Gastroesophageal sphincter (tissue), 3 donors: Measurements from ENCODE around the gene SORBS1.

Experiments
- EP300 ChIP-seq: sonication (generic); formaldehyde crosslinking; IDR thresholded peaks from one replicate; pipeline ENCODE4 v1.6.1; 2017; ENCODE audit warnings: antibody characterized with exemption, mild to moderate bottlenecking
- POLR2A ChIP-seq, 2 donors: fragments of 450-650 bp; IDR thresholded peaks; one replicate each; pipeline ENCODE4 v1.6.1; 2017; ENCODE audit warnings: antibody characterized with exemption in 2 of 2, mild to moderate bottlenecking in 2 of 2, moderate library complexity in 1 of 2
- POLR2AphosphoS5 ChIP-seq: sonication (generic); formaldehyde crosslinking; IDR thresholded peaks from one replicate; pipeline ENCODE4 v1.6.1; 2017; ENCODE audit warnings: antibody characterized with exemption
- TF ChIP-seq, protein P1 (sequence below), 4 experiments: fragments of 200-600 bp in 2 of 4; fragments of 450-650 bp in 2 of 4; sonication (generic) in 1 of 4; IDR thresholded peaks; one replicate each; pipeline ENCODE4 v1.5.1; 2017 to 2019; ENCODE audit warnings: antibody characterized with exemption in 4 of 4, mild to moderate bottlenecking in 2 of 4, moderate library complexity in 2 of 4

DNA sequence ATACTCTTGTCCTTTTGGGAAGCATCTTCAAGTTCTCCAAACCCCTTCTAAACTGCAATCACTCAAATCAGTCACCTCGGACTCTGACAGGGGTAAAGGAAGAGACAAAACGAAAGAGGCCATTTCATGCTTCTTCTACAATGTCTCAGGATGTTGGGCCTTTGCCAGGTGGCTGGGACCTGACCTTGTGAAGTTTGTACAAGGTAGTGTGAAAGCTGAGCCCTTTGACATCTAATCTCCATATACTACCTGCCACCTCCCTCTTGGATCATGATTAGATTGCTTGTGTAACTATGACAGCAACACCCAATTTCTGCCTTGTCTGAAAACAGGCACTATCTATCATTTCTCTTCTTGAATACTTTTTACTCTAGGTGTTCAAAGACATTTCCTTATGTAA, 235.3 kb downstream of the SORBS1 start:
- TF ChIP-seq, protein P1, sequence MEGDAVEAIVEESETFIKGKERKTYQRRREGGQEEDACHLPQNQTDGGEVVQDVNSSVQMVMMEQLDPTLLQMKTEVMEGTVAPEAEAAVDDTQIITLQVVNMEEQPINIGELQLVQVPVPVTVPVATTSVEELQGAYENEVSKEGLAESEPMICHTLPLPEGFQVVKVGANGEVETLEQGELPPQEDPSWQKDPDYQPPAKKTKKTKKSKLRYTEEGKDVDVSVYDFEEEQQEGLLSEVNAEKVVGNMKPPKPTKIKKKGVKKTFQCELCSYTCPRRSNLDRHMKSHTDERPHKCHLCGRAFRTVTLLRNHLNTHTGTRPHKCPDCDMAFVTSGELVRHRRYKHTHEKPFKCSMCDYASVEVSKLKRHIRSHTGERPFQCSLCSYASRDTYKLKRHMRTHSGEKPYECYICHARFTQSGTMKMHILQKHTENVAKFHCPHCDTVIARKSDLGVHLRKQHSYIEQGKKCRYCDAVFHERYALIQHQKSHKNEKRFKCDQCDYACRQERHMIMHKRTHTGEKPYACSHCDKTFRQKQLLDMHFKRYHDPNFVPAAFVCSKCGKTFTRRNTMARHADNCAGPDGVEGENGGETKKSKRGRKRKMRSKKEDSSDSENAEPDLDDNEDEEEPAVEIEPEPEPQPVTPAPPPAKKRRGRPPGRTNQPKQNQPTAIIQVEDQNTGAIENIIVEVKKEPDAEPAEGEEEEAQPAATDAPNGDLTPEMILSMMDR (IDR thresholded peaks at IDR 0.05): no peak
- TF ChIP-seq POLR2A (IDR thresholded peaks at IDR 0.05) (no peak), POLR2AphosphoS5 (no peak), EP300 (no peak)
